Neural cell (in vitro differentiated cells): ENCODE data around the gene SEC22A. TPM values are rescaled to one million over a fixed set of nuclear protein-coding genes. Genes with fewer than 3 reads are reported as not detected.

Experiments
- H2AFZ ChIP-seq: fragments of 200-600, 300-800 bp; sonication (generic), shearing (Covaris generic); 2 replicates; pipeline ENCODE4 v1.6.0; 2014; ENCODE audit warnings: low read depth, mild to moderate bottlenecking, antibody characterized with exemption, low read length, moderate library complexity
- H3F3A ChIP-seq: fragments of 200-600 bp; shearing (Covaris generic); 2 replicates; pipeline ENCODE4 v1.6.1; 2016; ENCODE audit warnings: mild to moderate bottlenecking, moderate library complexity, mixed read lengths, antibody characterized with exemption, low read length; ENCODE audit not compliant: insufficient read depth, poor library complexity, severe bottlenecking
- H3K27ac ChIP-seq: fragments of 200-600, 300-800 bp; sonication (generic), shearing (Covaris generic); 2 replicates; pipeline ENCODE4 v1.5.1; 2014; ENCODE audit warnings: mild to moderate bottlenecking, low read length, moderate library complexity
- H3K27me3 ChIP-seq: fragments of 300-800, 200-600 bp; sonication (generic), shearing (Covaris generic); 2 replicates; pipeline ENCODE4 v1.6.0; 2014; ENCODE audit warnings: mild to moderate bottlenecking, low read depth, low read length, moderate library complexity; ENCODE audit not compliant: insufficient read depth
- H3K36me3 ChIP-seq: fragments of 300-800, 200-600 bp; sonication (generic), shearing (Covaris generic); 2 replicates; pipeline ENCODE4 v1.5.1; 2014; ENCODE audit warnings: mild to moderate bottlenecking, antibody characterized with exemption, low read length, moderate library complexity; ENCODE audit not compliant: insufficient read depth
- H3K4me2 ChIP-seq: fragments of 300-800, 200-600 bp; sonication (generic), shearing (Covaris generic); 2 replicates; pipeline ENCODE4 v1.6.0; 2014; ENCODE audit warnings: mild to moderate bottlenecking, low read length
- H3K4me3 ChIP-seq: fragments of 300-800, 200-600 bp; sonication (generic), shearing (Covaris generic); 2 replicates; pipeline ENCODE4 v1.5.1; 2014; ENCODE audit warnings: mild to moderate bottlenecking, low read length, moderate library complexity
- H3K79me2 ChIP-seq: fragments of 200-600 bp; shearing (Covaris generic); replicated peaks from 2 replicates; pipeline ENCODE4 v1.6.0; 2014; ENCODE audit warnings: mild to moderate bottlenecking, low read length, moderate library complexity; ENCODE audit not compliant: insufficient read depth
- H3K9ac ChIP-seq: fragments of 300-800, 200-600 bp; sonication (generic), shearing (Covaris generic); 2 replicates; pipeline ENCODE4 v1.6.1; 2016; ENCODE audit warnings: mild to moderate bottlenecking, low read length, mixed read lengths
- H3K9me2 ChIP-seq: fragments of 200-600 bp; shearing (Covaris generic); 2 replicates; pipeline ENCODE4 v1.6.1; 2016; ENCODE audit warnings: mild to moderate bottlenecking, low read length, mixed read lengths; ENCODE audit not compliant: insufficient read depth
- H3K9me3 ChIP-seq: fragments of 200-600, 300-800 bp; sonication (generic), shearing (Covaris generic); 2 replicates; pipeline ENCODE4 v1.6.1; 2016; ENCODE audit warnings: mild to moderate bottlenecking, mixed run types, low read length, moderate library complexity, mixed read lengths
- H4K20me1 ChIP-seq: fragments of 200-600 bp; shearing (Covaris generic); 2 replicates; pipeline ENCODE4 v1.6.1; 2016; ENCODE audit warnings: mild to moderate bottlenecking, mixed run types; ENCODE audit not compliant: insufficient read depth
- EP300 ChIP-seq: fragments of 450-650 bp; conservative IDR thresholded peaks from 2 replicates; pipeline ENCODE4 v1.6.1; 2014; ENCODE audit warnings: antibody characterized with exemption, mild to moderate bottlenecking, moderate library complexity; ENCODE audit not compliant: poor library complexity, severe bottlenecking
- EZH2 ChIP-seq: fragments of 200-600, 300-800 bp; shearing (Covaris generic), sonication (generic); IDR thresholded peaks from 2 replicates; pipeline ENCODE4 v1.6.1; 2014; ENCODE audit warnings: antibody characterized with exemption, low read length, borderline replicate concordance, mild to moderate bottlenecking; ENCODE audit not compliant: insufficient read depth, poor library complexity, severe bottlenecking
- MXI1 ChIP-seq: fragments of 450-650 bp; conservative IDR thresholded peaks from 2 replicates; pipeline ENCODE4 v1.6.1; 2014; ENCODE audit warnings: antibody characterized with exemption, mild to moderate bottlenecking; ENCODE audit not compliant: poor library complexity, severe bottlenecking
- POLR2AphosphoS5 ChIP-seq: IDR thresholded peaks from 2 replicates; pipeline ENCODE4 v1.6.1; 2012
- RAD21 ChIP-seq: fragments of 450-650 bp; conservative IDR thresholded peaks from 2 replicates; pipeline ENCODE4 v1.6.1; 2014; ENCODE audit warnings: antibody characterized with exemption, mild to moderate bottlenecking, moderate library complexity
- SMC3 ChIP-seq: fragments of 450-650 bp; conservative IDR thresholded peaks from 2 replicates; pipeline ENCODE4 v1.6.1; 2014; ENCODE audit warnings: antibody characterized with exemption, mild to moderate bottlenecking, moderate library complexity; ENCODE audit not compliant: poor library complexity
- TAF1 ChIP-seq: IDR thresholded peaks from 2 replicates; pipeline ENCODE4 v1.6.1; 2012; ENCODE audit warnings: low read depth
- polyA plus RNA-seq: library from polyadenylated mRNA; depleted of rRNA; stranded (reverse); fragments of >200 nt; gene quantifications from 2 replicates; pipeline ENCODE4 v1.2.3, GENCODE V29; 2014
- TF ChIP-seq, protein P1 (sequence below): IDR thresholded peaks from 2 replicates; pipeline ENCODE4 v1.6.1; 2012; ENCODE audit warnings: borderline replicate concordance
- TF ChIP-seq, protein P2 (sequence below): fragments of 450-650 bp; IDR thresholded peaks from 2 replicates; pipeline ENCODE4 v1.5.1; 2014; ENCODE audit warnings: antibody characterized with exemption, mild to moderate bottlenecking, moderate library complexity; ENCODE audit not compliant: poor library complexity, severe bottlenecking

The SEC22A gene
- polyA plus RNA-seq, 1 donor from 2014 or later, result 44.0 TPM

DNA sequence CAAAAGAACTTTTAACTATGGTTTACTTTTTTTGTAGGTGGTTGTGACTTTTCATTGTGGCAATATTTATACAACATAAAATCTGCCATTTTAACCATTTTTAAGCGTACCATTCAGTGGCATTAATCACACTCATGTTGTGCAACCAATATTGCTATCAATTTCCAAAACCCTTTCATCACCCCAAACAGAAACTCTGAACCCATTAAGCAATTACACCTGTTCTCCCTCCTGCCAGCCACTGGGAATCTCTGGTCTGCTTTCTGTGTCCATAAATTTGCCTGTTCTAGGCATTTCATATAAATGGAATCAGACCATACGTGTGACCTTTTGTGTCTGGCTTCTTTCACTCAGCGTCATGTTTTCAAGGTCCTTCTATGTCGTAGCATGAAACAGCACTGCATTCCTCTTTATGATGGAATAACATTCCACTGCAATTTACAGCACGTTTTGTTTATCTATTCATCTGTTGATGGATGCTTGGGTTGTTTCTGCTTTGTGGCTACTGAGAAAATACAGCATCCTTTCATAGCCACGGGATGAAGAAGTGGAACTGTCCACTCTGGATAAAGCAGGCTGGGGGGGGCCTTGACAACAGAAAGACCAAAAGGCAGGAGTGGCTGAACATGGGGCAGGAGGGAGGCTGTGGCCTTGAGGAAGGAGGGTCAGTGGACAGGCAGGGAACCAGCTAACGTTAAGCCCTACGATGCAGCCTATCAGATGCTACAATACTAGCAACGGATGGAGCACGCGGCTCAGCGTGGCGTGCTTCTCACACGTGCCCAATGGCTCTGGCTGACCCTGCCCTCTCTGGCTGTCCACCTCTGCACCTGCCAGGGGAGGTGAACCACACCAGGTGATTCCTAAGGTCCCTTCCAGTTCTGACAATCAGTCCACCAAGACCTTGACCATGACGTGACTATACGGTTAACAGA is 110.9 kb downstream of the SEC22A start:
- TF ChIP-seq POLR2AphosphoS5, result no peak
- TF ChIP-seq TAF1, result no peak
- TF ChIP-seq SMC3, result no peak
- TF ChIP-seq, protein P1, sequence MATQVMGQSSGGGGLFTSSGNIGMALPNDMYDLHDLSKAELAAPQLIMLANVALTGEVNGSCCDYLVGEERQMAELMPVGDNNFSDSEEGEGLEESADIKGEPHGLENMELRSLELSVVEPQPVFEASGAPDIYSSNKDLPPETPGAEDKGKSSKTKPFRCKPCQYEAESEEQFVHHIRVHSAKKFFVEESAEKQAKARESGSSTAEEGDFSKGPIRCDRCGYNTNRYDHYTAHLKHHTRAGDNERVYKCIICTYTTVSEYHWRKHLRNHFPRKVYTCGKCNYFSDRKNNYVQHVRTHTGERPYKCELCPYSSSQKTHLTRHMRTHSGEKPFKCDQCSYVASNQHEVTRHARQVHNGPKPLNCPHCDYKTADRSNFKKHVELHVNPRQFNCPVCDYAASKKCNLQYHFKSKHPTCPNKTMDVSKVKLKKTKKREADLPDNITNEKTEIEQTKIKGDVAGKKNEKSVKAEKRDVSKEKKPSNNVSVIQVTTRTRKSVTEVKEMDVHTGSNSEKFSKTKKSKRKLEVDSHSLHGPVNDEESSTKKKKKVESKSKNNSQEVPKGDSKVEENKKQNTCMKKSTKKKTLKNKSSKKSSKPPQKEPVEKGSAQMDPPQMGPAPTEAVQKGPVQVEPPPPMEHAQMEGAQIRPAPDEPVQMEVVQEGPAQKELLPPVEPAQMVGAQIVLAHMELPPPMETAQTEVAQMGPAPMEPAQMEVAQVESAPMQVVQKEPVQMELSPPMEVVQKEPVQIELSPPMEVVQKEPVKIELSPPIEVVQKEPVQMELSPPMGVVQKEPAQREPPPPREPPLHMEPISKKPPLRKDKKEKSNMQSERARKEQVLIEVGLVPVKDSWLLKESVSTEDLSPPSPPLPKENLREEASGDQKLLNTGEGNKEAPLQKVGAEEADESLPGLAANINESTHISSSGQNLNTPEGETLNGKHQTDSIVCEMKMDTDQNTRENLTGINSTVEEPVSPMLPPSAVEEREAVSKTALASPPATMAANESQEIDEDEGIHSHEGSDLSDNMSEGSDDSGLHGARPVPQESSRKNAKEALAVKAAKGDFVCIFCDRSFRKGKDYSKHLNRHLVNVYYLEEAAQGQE, result no peak
- no peak for TF ChIP-seq EP300
- no peak for TF ChIP-seq RAD21
- TF ChIP-seq, protein P2, sequence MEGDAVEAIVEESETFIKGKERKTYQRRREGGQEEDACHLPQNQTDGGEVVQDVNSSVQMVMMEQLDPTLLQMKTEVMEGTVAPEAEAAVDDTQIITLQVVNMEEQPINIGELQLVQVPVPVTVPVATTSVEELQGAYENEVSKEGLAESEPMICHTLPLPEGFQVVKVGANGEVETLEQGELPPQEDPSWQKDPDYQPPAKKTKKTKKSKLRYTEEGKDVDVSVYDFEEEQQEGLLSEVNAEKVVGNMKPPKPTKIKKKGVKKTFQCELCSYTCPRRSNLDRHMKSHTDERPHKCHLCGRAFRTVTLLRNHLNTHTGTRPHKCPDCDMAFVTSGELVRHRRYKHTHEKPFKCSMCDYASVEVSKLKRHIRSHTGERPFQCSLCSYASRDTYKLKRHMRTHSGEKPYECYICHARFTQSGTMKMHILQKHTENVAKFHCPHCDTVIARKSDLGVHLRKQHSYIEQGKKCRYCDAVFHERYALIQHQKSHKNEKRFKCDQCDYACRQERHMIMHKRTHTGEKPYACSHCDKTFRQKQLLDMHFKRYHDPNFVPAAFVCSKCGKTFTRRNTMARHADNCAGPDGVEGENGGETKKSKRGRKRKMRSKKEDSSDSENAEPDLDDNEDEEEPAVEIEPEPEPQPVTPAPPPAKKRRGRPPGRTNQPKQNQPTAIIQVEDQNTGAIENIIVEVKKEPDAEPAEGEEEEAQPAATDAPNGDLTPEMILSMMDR, result no peak
- no peak for TF ChIP-seq MXI1
- TF ChIP-seq EZH2, result no peak
- H3K36me3 ChIP-seq, result no peaks in the 10 kb centered on the region
- no peak overlapping the region for H3K4me3 ChIP-seq
- H3K9me3 ChIP-seq, result no peaks in the 10 kb centered on the region
- no peaks in the 10 kb centered on the region for H3K79me2 ChIP-seq
- no peaks in the 10 kb centered on the region for H3K27me3 ChIP-seq
- no peaks in the 10 kb centered on the region for H3K9me2 ChIP-seq
- H4K20me1 ChIP-seq, result no peaks in the 10 kb centered on the region
- H3K4me2 ChIP-seq, result no peak overlapping the region
- no peak overlapping the region for H3K27ac ChIP-seq
- no peak overlapping the region for H2AFZ ChIP-seq
- H3K9ac ChIP-seq, result no peak overlapping the region
- H3F3A ChIP-seq, result no peaks in the 10 kb centered on the region

DNA sequence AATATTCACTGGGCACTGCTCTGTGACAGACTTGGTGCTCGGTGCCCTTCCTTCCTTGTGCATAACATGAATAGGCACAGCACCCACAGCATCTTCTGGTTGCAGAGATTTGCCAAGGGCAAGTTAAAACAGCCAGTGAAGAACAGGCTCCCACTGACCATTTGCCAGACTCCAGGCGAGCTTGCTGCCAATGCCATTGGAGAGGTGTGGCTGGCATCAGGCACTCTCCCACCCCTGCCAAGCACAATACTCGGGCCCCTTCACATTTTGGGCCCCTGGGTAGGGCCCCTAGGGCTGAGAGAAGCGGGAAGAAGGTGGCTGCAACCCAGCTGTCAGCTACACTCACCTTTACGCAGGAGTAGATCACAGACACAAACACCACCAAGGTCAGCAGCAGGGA is 112.1 kb downstream of the SEC22A start:
- H3K27ac ChIP-seq, result no peak overlapping the region
- H3K4me3 ChIP-seq, result no peak overlapping the region
- H4K20me1 ChIP-seq, result no peaks in the 10 kb centered on the region
- no peak overlapping the region for H2AFZ ChIP-seq
- H3K36me3 ChIP-seq, result no peaks in the 10 kb centered on the region
- H3K4me2 ChIP-seq, result no peak overlapping the region
- no peaks in the 10 kb centered on the region for H3K9me2 ChIP-seq
- no peaks in the 10 kb centered on the region for H3K79me2 ChIP-seq
- H3F3A ChIP-seq, result no peaks in the 10 kb centered on the region
- H3K9ac ChIP-seq, result no peak overlapping the region
- H3K9me3 ChIP-seq, result no peaks in the 10 kb centered on the region
- H3K27me3 ChIP-seq, result no peaks in the 10 kb centered on the region
- TF ChIP-seq, protein P2, result no peak
- TF ChIP-seq SMC3 (no peak), POLR2AphosphoS5 (no peak), RAD21 (no peak), MXI1 (no peak), TAF1 (no peak), EZH2 (no peak), EP300 (no peak)
- TF ChIP-seq, protein P1, result no peak
